ENCODE measurements around the gene CEP128.

Gene CEP128

GRCh38 chr14:80496090-80496489 lies 445.4 kb downstream of the CEP128 start:
- no peak overlapping the region for H3K4me3 Mint-ChIP-seq

GRCh38 chr14:80494769-80495168 lies 446.8 kb downstream of the CEP128 start:
- DNase-seq, result no peak

More at GRCh38 chr14:80496090-80496489, 445.4 kb downstream of the CEP128 start:
- DNase-seq, result no peak
- Mint-ChIP-seq H3K27ac (no peak overlapping the region), H3K4me1 (ENCODE audit: low read depth) (peaks cover 6% of the 10 kb centered on the region), H3K27me3 (no peaks in the 10 kb centered on the region), H3K9me3 (no peaks in the 10 kb centered on the region), H3K36me3 (ENCODE audit: low read depth) (peaks cover 3% of the 10 kb centered on the region)

GRCh38 chr14:80493620-80494019 lies 447.9 kb downstream of the CEP128 start:
- Mint-ChIP-seq H3K4me3 (no peak overlapping the region), H3K27me3 (no peaks in the 10 kb centered on the region), H3K9me3 (no peaks in the 10 kb centered on the region), H3K27ac (no peak overlapping the region), H3K36me3 (ENCODE audit: low read depth) (no peaks in the 10 kb centered on the region), H3K4me1 (ENCODE audit: low read depth) (peaks cover 6% of the 10 kb centered on the region)
- DNase-seq, result no peak

More at GRCh38 chr14:80494769-80495168, 446.8 kb downstream of the CEP128 start:
- no peak overlapping the region for H3K27ac Mint-ChIP-seq
- H3K9me3 Mint-ChIP-seq, result no peaks in the 10 kb centered on the region
- H3K27me3 Mint-ChIP-seq, result no peaks in the 10 kb centered on the region
- peaks cover 6% of the 10 kb centered on the region for H3K4me1 Mint-ChIP-seq (ENCODE audit: low read depth)
- H3K4me3 Mint-ChIP-seq, result no peak overlapping the region
- H3K36me3 Mint-ChIP-seq (ENCODE audit: low read depth), result no peaks in the 10 kb centered on the region

- Mint-ChIP-seq H3K27me3 (no peaks in the 10 kb centered on the region), H3K36me3 (ENCODE audit: low read depth) (no peaks in the 10 kb centered on the region), H3K4me1 (ENCODE audit: low read depth) (peaks cover 6% of the 10 kb centered on the region), H3K4me3 (no peak overlapping the region), H3K27ac (no peak overlapping the region), H3K9me3 (no peaks in the 10 kb centered on the region)
- DNase-seq, result no peak
These were observed 449.9 kb downstream of the CEP128 start for GRCh38 chr14:80491650-80492049.

- H3K27ac Mint-ChIP-seq, result no peak overlapping the region
- H3K27me3 Mint-ChIP-seq, result no peaks in the 10 kb centered on the region
- no peak for DNase-seq
- H3K4me1 Mint-ChIP-seq (ENCODE audit: low read depth), result peaks cover 6% of the 10 kb centered on the region
- no peaks in the 10 kb centered on the region for H3K36me3 Mint-ChIP-seq (ENCODE audit: low read depth)
- no peaks in the 10 kb centered on the region for H3K9me3 Mint-ChIP-seq
- H3K4me3 Mint-ChIP-seq, result no peak overlapping the region
These were observed 450.4 kb downstream of the CEP128 start for GRCh38 chr14:80491131-80491530.

GRCh38 chr14:80489513-80489912 lies 452.0 kb downstream of the CEP128 start:
- H3K27me3 Mint-ChIP-seq, result no peaks in the 10 kb centered on the region
- DNase-seq, result no peak
- no peaks in the 10 kb centered on the region for H3K9me3 Mint-ChIP-seq
- no peak overlapping the region for H3K4me3 Mint-ChIP-seq
- H3K4me1 Mint-ChIP-seq (ENCODE audit: low read depth), result peaks cover 6% of the 10 kb centered on the region
- H3K36me3 Mint-ChIP-seq (ENCODE audit: low read depth), result no peaks in the 10 kb centered on the region
- no peak overlapping the region for H3K27ac Mint-ChIP-seq

- DNase-seq, result no peak
- no peaks in the 10 kb centered on the region for H3K4me1 Mint-ChIP-seq (ENCODE audit: low read depth)
- no peaks in the 10 kb centered on the region for H3K36me3 Mint-ChIP-seq (ENCODE audit: low read depth)
- no peaks in the 10 kb centered on the region for H3K9me3 Mint-ChIP-seq
- H3K27me3 Mint-ChIP-seq, result no peaks in the 10 kb centered on the region
- H3K27ac Mint-ChIP-seq, result no peak overlapping the region
- no peak overlapping the region for H3K4me3 Mint-ChIP-seq
These were observed 455.8 kb downstream of the CEP128 start for GRCh38 chr14:80485764-80486163.

- no peak for DNase-seq
- Mint-ChIP-seq H3K9me3 (no peaks in the 10 kb centered on the region), H3K4me1 (ENCODE audit: low read depth) (no peaks in the 10 kb centered on the region), H3K4me3 (no peak overlapping the region), H3K36me3 (ENCODE audit: low read depth) (no peaks in the 10 kb centered on the region), H3K27me3 (no peaks in the 10 kb centered on the region), H3K27ac (no peak overlapping the region)
These were observed 458.2 kb downstream of the CEP128 start for GRCh38 chr14:80483331-80483730.

GRCh38 chr14:80477388-80478160 lies 464.0 kb downstream of the CEP128 start:
- DNase-seq, result no peak
- H3K27me3 Mint-ChIP-seq, result no peaks in the 10 kb centered on the region
- H3K4me1 Mint-ChIP-seq (ENCODE audit: low read depth), result no peaks in the 10 kb centered on the region
- no peak overlapping the region for H3K4me3 Mint-ChIP-seq
- peaks cover 10% of the 10 kb centered on the region for H3K9me3 Mint-ChIP-seq
- no peak overlapping the region for H3K27ac Mint-ChIP-seq
- peaks cover 3% of the 10 kb centered on the region for H3K36me3 Mint-ChIP-seq (ENCODE audit: low read depth)

GRCh38 chr14:80475074-80475473 lies 466.5 kb downstream of the CEP128 start:
- Mint-ChIP-seq H3K4me1 (ENCODE audit: low read depth) (no peaks in the 10 kb centered on the region), H3K4me3 (no peak overlapping the region), H3K27ac (no peak overlapping the region), H3K27me3 (no peaks in the 10 kb centered on the region), H3K36me3 (ENCODE audit: low read depth) (peaks cover 3% of the 10 kb centered on the region), H3K9me3 (peaks cover 21% of the 10 kb centered on the region)
- no peak for DNase-seq

GRCh38 chr14:80468331-80469122 lies 473.0 kb downstream of the CEP128 start:
- DNase-seq, result no peak

GRCh38 chr14:80465546-80466220 lies 475.9 kb downstream of the CEP128 start:
- Mint-ChIP-seq H3K4me1 (ENCODE audit: low read depth) (no peaks in the 10 kb centered on the region), H3K36me3 (ENCODE audit: low read depth) (no peaks in the 10 kb centered on the region), H3K4me3 (no peak overlapping the region), H3K27ac (no peak overlapping the region), H3K9me3 (peaks cover 5% of the 10 kb centered on the region), H3K27me3 (no peaks in the 10 kb centered on the region)
- no peak for DNase-seq

More at GRCh38 chr14:80468331-80469122, 473.0 kb downstream of the CEP128 start:
- H3K27me3 Mint-ChIP-seq, result no peaks in the 10 kb centered on the region
- H3K4me3 Mint-ChIP-seq, result no peak overlapping the region
- no peaks in the 10 kb centered on the region for H3K36me3 Mint-ChIP-seq (ENCODE audit: low read depth)
- H3K27ac Mint-ChIP-seq, result no peak overlapping the region
- H3K4me1 Mint-ChIP-seq (ENCODE audit: low read depth), result no peaks in the 10 kb centered on the region
- peaks cover 16% of the 10 kb centered on the region for H3K9me3 Mint-ChIP-seq

GRCh38 chr14:80464531-80465149 lies 476.9 kb downstream of the CEP128 start:
- Mint-ChIP-seq H3K9me3 (peaks cover 5% of the 10 kb centered on the region), H3K4me1 (ENCODE audit: low read depth) (no peaks in the 10 kb centered on the region), H3K27me3 (no peaks in the 10 kb centered on the region), H3K36me3 (ENCODE audit: low read depth) (no peaks in the 10 kb centered on the region), H3K27ac (no peak overlapping the region), H3K4me3 (no peak overlapping the region)
- no peak for DNase-seq

- no peak overlapping the region for H3K27ac Mint-ChIP-seq
- no peaks in the 10 kb centered on the region for H3K27me3 Mint-ChIP-seq
- no peak overlapping the region for H3K4me3 Mint-ChIP-seq
- no peak for DNase-seq
- H3K9me3 Mint-ChIP-seq, result peaks cover 9% of the 10 kb centered on the region
- H3K36me3 Mint-ChIP-seq (ENCODE audit: low read depth), result no peaks in the 10 kb centered on the region
- H3K4me1 Mint-ChIP-seq (ENCODE audit: low read depth), result no peaks in the 10 kb centered on the region
These were observed 485.3 kb downstream of the CEP128 start for GRCh38 chr14:80456209-80456608.
